ENCODE measurements around the gene DSP.

The DSP gene

DNA sequence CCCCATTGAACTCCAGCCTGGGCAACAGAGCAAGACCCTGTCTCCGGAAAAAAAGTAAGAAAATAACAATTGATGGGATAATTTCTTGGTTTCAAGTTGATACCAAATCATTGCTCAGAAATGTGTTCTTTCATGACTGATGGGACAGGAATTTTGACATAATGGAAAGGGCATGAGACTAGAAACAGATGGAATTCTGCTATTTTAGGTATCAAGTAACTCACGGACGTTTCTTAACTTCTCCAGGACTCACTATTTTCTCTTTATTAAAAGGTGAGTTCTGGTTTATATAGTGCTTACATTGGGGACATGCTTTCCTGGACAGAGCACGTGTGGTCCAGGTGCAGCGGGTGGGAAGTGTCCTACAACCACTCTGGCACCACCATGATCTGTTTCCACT, 6.0 kb upstream of the DSP start:
- no peak for DNase-seq (ENCODE audit: low read depth)

DNA sequence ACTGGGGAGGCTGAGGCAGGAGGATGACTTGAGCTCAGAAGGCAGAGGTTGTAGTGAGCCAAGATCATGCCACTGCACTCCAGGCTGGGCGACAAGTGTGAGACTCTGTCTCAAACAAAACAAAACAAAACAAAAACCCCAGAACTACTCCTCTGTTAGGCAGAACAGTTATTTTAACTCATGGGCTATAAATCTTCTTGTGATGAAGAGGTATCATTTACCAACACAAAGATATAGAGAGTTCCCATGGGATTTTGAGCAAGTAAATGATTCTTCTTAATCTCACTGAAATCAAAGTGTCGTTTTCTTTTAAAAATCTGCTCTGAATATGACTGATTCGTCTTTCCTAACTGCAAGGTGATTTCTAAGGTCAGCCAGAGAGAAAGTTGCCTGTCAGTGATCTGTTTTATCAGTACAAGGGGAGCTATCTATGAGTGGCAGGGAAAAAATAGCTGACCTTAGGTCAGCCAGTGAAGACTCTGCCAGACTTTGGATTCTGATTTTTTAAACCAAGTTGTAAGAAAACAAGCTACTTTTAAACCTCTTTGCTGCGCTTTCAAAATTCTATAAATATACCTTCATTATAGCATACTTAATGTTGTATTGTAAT, 3.8 kb upstream of the DSP start:
- no peak for DNase-seq (ENCODE audit: low read depth)

DNA sequence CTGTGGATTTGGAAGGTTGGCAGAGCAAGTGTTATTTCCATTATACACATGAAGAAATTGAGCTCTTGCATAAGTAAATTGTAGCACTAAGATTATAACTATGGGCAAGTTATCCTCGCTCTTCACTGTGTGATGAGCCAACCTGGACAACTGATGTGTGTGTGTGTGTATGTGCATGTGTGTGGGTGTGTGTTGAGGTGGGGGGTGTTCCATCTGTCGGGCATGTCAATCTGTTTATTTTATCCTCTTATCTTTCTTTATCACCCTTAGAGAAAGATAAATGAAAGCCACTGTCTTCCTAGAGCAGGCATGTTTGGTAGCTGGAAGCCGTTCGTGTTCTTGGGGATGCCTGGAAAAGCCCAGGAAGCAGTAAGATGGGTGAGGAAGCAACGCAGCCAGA, 3.0 kb upstream of the DSP start:
- no peak for DNase-seq (ENCODE audit: low read depth)

DNA sequence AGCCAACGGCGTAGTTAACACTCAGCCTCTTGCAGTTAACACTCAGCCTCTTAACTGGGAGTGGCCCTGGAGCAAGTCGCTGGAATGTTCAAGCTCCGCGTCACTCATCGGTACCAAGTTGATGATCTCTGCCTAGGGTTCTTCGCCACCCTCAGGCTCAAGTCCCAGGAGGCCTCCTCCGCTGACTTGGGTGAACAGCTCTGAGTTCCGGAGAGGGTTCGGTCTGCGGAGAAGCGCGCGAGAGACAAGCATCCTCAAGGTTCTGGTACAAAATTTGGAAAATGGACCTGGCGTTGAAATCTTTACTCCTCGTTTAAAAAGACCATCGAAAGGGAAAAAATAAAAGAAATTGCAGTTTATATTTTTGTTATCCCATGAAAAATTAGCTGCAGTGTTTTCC, 876 bp upstream of the DSP start:
- no peak for DNase-seq (ENCODE audit: low read depth)

DNA sequence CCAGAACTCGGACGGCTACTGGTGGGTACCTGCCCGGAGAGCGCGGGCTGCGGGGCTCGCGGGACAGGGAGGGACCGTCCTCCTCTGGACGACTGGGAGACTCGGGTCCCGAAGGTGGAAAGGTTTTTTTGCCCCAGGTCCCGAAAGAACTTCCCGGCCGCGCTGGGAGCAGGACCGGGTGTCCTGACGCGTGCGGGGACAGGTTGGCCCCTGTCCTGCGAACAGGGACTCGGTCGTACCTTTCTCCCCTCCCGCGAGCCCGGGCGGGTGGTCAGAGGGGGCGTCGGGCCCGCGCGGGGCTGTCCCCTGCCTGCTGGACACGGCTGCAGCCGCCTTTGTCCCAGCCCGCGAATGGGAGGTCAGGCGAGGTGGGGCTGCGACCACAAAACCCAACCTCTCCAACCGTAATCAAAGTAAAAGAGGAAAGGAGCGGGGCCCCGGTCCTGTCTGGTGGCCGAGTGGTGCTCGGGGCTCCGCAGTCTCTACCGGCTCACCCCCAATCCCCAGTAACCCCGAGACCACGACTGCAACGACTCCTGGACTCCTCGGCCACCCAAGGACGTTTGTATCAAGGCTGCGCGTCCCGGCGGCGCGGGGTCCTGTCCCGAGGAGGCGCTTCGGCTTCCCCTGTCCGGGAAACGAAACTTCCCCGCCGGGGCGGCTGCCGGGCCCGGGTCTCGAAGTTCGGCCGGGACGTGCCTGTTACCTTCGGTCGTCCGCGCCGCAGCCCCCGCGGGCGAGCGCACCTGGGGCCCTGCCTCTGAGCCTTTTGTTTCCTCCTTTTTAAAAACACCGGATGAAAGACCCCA, 798 bp downstream of the DSP start:
- DNase-seq (ENCODE audit: low read depth) = no peak

DNA sequence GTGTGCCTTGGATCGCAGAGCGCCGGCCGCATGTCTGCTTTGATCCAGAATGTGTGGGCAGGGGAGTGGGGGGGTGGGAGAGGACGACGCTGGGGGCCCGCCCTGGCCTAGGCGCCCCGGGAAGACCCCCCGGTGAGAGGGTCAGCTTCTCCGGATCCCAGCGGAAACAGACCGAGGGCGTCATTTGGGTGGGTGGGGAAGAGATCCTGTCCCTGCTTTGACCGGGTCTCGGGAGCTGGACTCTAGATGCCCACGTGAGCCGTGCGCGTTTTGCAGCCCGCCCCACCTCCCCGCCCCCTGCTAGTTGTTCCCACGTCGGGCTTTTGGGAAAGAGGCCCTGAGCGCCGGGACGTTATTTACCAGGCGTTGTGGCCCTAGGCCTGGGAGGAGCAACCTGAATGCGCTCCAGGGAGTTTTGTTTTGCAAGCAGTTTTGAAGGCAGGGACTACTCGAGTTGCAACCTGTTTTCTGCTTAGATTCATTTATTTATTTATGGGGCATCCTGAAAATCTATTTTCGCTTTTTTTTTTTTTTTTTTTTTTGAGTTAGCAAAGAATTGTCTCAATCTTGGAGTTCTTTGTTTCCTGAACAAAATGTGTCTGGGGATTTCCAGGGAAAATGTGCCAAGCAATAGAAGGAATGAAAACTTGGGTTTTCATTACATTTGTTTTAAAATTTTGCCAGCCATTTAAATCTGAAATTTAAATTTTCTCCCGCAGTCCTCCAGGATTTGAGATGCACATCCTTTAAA, 1.6 kb downstream of the DSP start:
- no peak for DNase-seq (ENCODE audit: low read depth)

DNA sequence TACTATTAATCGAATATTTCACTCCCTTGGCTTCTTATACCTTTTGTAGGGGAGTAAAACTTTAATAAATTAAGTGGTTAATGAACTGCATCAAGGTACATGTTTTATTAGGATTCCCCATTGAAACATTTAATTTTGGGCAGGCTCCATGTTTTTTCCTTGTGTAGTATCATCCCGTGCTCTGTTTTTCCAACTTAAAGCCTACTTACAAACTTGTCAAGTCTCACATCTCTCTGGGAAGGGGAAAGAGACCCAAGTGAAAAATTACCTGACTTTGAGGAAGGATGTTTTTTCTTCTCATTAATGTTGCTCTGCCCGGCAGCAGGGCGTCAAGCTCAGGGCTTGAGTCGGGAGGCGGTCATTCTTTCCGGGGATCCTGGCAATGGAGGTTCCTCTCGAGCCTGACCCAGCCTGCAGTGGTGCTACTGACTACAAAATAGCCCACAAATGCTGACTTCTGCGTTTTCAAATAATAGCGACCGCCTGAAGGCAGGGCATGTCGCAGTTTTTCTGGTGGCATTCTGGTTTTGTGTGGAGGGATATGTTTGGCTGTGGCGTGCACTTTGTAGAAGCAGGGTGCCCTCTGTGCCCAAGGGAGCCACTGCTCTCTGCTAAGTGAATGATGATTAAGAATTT, 2.4 kb downstream of the DSP start:
- no peak for DNase-seq (ENCODE audit: low read depth)

DNA sequence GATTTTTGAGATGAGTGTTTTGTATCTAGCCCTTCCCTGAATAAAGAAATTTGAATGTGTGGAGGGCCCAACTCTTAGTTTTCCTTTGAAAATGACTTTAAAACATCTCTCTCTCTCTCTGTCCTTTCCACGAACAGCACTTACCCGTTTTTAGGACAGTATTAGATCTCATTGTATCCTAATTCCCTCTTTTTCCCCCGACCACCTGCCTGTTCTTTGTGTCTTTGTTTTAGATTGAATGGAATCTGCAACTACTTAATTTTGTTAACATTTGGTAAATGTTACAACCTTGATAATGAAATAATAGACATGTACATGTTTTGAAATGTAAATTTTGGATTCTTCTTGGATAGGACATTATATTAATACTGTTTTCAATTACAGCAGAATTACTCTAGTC, 3.1 kb downstream of the DSP start:
- no peak for DNase-seq (ENCODE audit: low read depth)

DNA sequence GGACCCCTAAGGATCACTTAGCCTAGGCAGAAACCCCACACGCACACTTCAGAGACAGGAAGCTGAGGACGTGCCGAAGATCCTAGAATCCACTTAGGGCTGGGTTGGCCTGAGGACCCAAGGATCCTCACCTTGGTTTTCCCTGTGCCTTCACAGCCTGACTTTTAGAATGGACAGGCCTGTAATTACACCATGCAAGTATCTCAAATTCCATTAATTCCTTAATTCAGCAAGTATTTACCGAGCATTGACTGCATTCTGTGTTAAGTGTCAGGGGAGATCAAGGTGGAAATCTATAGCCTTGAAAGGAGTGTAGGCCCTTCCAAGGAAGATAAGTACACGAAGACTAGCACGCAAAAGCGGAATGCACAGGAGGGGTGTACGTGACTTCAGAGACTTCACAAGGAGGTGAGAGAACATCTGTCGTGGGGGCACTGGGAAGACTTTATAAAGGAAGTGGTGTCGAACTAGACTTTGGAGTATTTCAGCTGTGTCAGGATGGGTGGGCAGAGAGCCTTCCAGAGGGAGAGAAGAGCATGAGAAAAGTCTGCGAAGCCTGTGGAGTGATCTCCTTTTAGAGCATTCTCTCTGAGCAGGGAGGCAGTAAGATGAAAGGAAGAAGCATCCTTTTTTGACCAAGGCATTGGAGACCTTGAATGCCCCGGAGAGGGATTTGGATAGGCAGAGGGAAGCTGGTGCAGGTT, 4.0 kb downstream of the DSP start:
- DNase-seq (ENCODE audit: low read depth) = no peak

DNA sequence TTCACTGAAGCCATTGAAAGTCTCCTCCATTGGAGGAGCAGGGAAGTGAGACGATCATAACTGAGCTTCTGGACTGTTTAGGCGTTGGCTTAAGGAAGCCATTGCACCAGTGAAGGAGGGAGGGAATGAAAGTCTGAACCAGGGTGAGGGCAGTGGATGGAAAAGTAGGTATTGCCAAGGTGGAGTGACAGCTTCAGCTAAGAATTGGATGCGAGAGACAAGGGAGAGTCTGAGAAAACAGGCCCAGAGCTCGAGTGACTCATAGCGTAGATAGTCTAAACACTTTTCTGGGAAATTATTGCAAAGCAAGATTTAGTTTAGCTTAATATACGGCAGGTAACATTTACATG, 4.5 kb downstream of the DSP start:
- no peak for DNase-seq (ENCODE audit: low read depth)

DNA sequence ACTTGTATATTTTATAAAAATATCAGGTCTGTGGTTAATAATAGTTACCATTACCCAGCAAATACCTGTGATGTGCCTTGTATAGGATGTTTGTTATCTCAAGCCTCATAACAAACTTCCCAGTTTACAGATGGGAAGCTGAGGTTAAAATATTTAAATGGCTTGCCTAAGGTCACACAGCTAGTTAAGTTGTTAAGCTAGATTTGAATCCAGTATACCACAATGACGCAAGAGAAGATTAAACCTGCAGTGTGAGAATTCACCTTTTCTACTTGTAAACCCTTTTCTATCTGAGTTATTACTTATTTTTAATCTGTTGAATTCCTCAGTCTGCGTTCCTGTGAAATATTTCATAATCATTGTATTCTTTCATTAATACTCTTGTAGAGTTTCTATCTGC, 4.9 kb downstream of the DSP start:
- no peak for DNase-seq (ENCODE audit: low read depth)

DNA sequence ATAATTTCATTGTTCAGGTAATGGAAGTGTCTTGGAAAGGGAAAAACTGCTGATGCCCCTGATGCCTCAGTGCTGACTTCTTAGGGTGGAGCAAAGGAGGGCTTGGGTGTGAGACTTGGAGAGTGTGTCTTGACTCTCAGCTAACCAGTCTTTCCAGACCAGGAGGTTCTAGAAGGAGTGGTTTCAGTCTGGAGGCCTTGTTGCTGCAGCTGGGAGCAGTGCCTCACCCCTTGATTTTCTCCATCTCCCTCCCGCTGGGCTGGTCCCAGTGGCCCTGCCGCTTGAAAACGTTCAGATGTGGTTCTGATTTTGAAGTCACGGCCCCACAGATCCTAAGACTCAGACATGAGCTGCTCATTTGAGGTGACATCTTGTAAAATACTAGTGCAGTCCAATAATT, 5.4 kb downstream of the DSP start:
- DNase-seq (ENCODE audit: low read depth) = no peak

DNA sequence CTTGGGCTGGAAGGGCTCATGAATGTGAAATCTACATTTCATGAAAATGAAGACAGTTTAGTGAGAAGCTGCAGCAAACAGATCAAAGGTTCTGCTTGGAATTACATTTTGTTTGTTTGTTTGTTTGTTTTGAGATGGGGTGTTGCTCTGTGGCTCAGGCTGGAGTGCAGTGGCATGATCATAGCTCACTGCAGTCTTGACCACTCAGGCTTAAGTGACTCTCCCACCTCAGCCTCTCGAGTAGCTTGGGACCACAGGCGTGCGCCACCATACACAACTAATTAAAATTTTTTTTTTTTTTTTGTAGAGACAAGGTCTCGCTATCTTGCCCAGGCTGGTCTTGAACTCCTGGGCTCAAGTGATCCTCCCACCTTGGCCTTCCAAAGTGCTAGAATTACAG, 5.8 kb downstream of the DSP start:
- no peak for DNase-seq (ENCODE audit: low read depth)

DNA sequence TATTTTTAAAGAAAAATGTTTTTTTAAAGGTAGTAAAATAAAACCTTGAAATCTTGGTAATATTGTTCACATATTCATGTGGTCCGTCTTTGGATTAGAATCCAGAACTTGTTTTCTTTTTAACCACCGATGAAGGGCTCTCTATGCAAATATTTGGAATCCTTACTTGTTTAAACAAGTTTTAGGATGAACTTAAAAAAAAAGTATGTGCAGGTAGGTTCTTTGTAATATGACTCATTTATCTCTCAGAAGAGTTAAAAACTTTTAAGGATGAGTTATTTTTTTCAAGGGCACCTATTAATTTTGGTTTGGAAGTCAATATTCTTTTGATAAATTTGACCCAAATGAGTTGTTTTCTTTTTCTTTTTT, 8.9 kb downstream of the DSP start:
- DNase-seq (ENCODE audit: low read depth) = no peak

DNA sequence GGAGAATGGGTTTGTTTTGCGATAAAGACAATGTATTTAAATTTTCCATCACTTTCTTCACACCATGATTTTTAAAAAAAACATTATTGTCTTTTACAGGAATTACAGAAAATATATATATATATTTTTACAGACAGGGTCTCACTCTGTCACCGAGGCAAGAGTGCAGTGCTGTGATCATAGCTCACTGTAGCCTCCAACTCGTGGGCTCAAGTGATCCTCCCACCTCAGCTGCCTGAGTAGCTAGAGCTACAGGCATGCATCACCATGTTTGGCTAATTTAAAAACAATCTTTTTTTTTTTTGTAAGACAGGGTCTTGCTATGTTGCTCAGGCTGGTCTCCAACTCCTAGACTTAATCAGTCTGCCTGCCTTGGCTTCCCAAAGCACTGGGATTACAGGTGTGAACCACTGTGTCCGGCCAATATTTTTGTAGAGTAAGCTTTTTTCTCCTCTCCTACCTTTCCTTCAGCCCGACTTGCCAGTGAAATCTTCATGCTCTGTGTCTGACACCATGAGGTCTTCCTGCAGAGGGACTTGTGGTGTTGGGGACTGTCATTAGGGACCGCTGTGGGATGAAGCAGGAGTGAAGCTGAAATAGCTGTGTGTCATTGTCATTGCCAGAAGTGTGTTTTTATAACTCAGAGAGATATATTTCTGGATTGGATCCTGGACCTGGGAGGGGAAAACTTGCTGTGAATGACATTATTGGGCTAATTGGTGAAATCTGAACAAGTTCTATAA, 13.2 kb downstream of the DSP start:
- DNase-seq (ENCODE audit: low read depth) = no peak

DNA sequence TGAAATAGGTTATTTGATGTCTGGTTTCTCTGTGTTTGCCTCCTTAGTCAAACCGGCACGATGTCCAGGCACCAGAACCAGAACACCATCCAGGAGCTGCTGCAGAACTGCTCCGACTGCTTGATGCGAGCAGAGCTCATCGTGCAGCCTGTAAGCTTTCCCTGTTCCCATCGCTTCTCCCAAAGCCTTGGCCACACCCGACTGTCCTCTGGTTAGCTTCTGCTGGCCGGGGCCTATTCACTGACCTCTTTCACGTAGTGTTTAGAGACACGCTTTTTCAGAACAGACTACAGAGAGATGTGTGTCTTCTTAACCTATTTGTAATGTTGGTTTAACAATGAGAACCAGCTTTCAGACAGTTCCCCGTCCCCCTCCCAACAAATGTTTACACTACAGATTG, 14.2 kb downstream of the DSP start:
- DNase-seq (ENCODE audit: low read depth) = no peak

DNA sequence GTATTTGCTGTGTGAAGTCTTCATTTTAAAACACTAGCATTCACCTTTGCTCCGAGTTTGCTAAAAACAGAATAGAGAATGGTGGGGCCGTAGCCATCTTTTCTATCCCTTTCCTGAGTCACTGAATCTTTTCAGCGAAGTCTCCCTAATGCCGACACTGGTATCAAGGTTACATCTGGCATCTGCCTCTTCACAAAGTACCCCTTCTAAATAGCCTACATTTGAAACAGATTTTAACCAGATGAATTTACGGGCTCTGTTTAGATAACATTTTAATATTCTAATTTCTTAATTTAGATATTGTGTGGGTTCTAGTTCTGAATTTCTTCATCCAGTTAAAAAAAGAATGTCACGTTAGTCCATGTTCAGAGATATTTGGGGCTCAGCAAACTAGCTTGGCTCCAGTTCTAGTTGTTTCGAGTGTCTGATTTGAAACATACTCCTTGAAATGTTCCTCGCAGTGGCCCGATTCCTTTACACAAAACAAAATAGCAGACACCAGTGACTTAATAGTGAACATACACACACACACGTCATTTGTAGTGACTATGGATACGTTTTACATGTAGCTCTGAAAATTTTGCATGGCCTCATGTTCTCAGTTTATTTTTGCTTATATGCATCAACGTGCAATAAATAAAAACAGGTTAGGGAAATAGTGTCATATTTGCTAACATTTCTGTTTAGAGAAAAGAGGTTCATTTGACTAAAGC, 15.1 kb downstream of the DSP start:
- no peak for DNase-seq (ENCODE audit: low read depth)

DNA sequence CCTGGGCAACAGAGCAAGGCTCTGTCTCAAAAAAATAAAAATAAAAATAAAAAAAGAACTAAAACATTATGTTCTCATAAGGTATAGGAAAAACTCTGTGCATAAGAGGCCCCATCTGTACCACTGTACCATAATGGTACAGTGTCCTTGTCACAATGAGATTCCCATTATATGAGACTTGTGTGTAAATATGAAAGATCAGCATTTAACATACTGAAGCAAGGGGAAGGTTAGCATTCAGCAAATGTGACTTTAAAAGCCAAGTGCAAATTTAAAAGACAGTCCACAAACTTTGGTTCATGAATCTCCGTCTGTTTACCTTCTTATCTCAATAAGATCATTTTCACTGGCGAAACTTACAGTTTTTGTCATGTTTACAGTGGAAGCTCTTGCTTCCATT, 16.2 kb downstream of the DSP start:
- no peak for DNase-seq (ENCODE audit: low read depth)

DNA sequence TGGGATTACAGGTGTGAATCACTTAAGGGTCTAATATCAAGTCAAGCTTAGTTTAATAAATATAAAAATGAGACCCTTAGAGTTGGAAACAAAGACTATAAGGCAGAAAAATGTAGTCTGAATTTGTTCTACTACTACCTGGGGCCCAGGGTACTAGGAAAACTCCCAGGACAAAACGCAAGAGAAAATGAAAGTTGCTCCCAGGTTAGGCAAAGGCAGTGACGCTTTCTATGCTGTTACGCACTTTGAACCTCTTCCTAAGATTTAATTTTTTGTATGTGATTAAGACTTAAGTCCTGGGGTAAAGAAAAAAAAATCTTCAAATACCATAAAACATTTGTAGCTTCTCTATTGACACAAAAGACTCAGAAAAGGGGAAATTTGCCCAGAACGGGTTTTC, 17.3 kb downstream of the DSP start:
- DNase-seq (ENCODE audit: low read depth) = no peak

DNA sequence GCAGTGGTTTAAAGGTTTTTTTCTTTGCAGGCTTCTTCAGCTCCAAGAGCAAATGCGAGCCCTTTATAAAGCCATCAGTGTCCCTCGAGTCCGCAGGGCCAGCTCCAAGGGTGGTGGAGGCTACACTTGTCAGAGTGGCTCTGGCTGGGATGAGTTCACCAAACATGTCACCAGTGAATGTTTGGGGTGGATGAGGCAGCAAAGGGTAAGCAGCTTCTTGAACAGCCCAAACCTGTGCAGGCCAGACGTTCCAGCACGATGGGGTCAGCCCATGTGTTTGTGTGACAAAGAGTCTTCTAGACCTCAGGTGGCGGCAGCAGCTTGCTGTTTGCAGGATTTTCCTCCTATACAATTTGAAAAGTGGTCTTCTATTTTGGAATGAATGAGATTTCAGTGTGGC, 17.7 kb downstream of the DSP start:
- DNase-seq (ENCODE audit: low read depth) = no peak

Measured in activated T-helper 1 cell treated with Interleukin-2 at 50 U/mL for 16 hours (primary cell).